Uterus (tissue), 2 donors: ENCODE data around the gene IGFBP6.

Experiments
- POLR2A ChIP-seq, 2 donors: fragments of 450-650 bp; IDR thresholded peaks; one replicate each; pipeline ENCODE4 v1.6.1; 2016; ENCODE audit warnings: antibody characterized with exemption in 2 of 2, mild to moderate bottlenecking in 1 of 2, moderate library complexity in 1 of 2
- TF ChIP-seq, protein P1 (sequence below), 4 experiments: fragments of 200-600 bp in 2 of 4; fragments of 450-650 bp in 2 of 4; sonication (generic) in 2 of 4; IDR thresholded peaks; one replicate each; pipeline ENCODE4 v1.5.1; 2016 to 2019; ENCODE audit warnings: antibody characterized with exemption in 4 of 4, mild to moderate bottlenecking in 2 of 4, moderate library complexity in 1 of 4

DNA sequence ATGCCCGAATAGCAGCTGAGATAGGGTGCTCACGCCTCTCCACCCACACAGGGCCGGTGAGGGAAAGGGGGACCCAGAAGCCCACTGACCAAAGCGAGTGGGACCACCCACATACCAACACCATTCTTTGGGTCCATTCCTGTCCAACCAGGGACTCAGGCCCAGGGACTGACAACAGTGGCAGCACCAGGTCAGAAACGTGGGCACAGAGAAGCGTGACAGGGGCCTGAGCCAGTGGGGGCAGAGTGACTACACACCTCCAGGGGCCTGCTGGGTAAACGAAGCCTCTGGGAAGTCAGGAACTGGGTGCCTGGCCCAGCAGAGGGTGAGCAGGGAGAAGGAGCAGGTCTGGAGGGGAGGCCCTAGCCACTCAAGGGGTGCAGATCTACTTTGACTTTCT lies 32.0 kb upstream of the IGFBP6 start:
- TF ChIP-seq POLR2A (IDR thresholded peaks at IDR 0.05): no peak
- TF ChIP-seq, protein P1, sequence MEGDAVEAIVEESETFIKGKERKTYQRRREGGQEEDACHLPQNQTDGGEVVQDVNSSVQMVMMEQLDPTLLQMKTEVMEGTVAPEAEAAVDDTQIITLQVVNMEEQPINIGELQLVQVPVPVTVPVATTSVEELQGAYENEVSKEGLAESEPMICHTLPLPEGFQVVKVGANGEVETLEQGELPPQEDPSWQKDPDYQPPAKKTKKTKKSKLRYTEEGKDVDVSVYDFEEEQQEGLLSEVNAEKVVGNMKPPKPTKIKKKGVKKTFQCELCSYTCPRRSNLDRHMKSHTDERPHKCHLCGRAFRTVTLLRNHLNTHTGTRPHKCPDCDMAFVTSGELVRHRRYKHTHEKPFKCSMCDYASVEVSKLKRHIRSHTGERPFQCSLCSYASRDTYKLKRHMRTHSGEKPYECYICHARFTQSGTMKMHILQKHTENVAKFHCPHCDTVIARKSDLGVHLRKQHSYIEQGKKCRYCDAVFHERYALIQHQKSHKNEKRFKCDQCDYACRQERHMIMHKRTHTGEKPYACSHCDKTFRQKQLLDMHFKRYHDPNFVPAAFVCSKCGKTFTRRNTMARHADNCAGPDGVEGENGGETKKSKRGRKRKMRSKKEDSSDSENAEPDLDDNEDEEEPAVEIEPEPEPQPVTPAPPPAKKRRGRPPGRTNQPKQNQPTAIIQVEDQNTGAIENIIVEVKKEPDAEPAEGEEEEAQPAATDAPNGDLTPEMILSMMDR (IDR thresholded peaks at IDR 0.05): no peak
